Stimulated activated CD4-positive, alpha-beta T cell treated with anti-CD3 and anti-CD28 coated beads, Interleukin-15, amount 100 ng/mL, for 1 hour (primary cell): Measurements from ENCODE around the gene HDAC10.
A peak's percentile ranks its signal among the peaks of the same experiment; 100 is the strongest.

Source experiments
- DNase-seq, 2 donors: peaks; one replicate each; pipeline ENCODE4 v3.0.0-alpha.2; 2020; ENCODE audit warnings: low read depth in 1 of 2, low spot score in 1 of 2

Gene HDAC10

DNA sequence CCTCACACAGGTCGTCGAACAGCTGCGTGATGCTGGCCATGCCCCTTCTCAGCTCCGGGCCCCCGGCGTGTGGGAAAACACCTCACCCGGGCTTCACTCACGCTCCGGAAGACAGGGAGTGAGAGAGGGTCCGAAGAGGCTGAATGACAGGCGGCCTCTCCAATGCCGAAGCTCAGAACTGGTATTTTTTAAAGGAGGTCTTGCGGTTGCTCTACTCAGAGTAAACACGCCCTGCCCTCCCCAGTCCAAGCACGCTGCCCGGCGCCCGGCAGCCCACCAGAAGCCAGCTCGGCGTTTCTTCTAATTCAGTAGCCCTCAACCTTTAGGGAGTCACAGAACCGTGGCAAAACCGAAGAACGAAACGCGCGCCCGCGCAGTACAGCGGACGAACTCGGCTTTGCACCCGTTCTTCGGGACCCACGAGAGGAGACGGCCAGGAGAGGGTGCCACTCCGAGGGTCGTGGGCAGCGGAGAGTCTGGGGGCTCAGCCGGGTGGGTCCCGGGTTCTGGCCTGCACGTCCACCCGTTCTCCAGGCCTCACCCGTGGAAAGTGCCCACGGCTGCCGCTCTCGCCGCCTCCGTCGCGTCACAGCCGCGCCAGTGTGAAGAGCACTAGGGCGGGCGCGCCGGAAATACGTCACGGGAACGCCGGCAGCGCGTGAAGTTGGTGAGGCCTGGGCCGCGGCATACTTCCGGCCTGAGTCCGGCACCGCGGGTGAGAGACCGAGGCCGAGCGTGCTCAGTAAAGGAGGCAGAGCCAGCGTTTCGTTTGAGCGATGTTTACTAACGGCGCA is 6.4 kb downstream of the HDAC10 start, which contains the start of gene TUBGCP6:
TSS of gene TUBGCP6 (minus strand) at position 604 of the 794 bp plus-strand sequence. CDS start at position 40, 564 bp downstream.
- peak; percentile 77 to 86 for DNase-seq

DNA sequence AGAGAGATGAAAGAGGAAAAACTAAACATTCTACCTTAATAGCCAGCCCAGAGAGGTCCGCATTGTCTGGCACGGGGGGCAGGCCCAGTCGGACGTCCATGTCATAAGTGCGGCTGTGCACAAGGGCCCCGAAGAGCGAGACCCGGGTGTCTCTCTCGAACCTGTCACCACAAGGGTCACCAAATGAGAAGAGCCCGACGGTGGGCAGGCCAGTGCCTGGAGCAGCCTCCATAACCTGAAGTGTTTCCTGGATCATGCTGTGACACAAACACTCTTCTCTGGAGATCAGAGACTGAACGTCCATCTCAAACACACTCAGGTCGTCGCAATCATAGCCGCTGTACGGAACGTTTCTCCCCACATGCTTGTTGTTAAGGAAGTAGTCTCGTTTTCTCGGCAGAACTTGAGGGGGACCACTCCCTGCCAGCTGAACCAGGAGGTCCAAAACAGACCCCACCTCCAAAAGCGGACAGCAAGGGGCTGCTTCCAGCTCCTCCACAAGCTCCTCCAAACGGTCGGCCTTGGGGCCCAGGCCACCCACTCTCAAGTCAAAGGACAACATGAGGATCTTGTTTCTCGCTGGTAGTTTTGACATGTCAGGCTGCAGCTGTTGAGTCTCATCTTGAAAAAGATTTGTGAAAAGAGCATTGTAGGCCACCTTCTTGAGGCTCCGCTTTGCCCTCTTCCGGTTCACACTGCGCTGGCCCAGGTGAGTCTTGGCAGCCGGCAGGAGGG is 7.2 kb downstream of the HDAC10 start:
- no peak for DNase-seq

DNA sequence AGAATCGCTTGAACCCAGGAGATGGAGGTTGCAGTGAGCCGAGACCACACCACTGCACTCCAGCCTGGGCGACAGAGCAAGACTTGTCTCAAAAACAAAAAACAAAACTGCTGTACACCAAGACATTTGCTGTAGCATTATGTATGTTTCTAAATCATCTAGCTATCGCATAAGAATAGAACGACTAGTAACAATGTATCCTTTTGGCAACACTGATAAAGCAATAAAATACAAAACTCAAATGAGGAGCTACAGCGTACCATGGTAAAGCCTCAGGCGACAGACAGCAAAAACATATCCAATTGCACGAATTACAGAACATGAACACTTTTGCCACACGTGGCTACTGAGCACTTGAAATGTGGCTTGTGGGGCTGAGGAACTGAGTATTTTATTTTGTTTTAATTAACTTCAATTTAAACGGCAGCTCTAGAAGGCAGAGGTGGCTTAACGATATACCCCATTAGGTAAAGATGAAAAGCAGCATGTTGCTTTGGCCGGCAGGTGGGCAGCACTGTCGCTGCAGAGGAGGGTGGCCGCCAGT is 8.6 kb downstream of the HDAC10 start:
- DNase-seq, result no peak

DNA sequence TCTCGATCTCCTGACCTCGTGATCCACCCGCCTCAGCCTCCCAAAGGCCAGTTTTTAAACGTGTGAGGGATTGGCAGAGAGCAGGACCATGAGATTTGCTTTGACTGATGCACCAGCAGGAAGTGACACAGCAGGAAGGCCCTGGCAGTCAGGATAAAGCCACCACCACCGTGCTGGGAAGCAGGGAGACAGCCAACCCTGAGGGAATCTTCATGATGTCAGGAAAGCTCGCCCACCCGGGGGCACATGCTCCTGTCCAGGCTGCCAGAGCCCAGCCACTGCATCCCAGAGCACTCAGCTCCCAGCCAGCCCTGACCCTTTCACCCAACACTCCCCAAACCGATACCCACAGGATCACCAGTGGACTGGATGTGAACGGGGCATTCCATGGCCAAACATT is 12.3 kb downstream of the HDAC10 start:
- DNase-seq, result no peak

DNA sequence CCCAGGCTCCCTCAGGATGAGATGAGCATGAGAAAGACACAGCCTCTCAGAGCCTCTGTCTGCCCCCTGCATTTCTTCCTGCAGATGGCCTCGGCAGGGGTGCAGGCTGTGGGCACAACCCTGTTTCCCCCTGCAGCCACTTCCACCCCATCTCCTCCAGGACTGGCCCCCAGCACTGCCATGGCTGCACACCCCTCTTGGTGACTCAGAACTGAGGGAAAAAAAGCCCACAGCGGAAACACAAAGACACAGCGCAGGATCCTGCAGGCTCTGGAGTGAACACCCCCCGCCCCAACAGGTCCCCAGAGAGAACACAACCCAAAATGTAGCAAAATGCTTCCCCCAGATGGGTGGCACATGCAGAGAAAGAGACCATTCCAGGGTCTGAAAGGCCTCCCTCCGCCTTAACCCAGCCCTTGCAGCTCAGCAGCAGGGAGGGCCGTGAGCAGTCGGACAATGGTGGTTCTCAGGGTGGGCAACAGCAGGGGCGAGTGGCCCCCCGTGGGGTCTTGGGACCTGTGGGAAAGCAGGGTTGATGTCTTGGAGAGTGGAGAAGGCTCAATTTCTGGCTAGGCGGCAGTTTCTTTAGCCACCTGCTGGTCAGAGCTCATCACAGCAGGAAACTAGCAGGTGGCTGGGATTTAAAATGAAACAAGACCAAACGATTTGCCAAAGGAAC is 14.2 kb downstream of the HDAC10 start:
- DNase-seq, result no peak

DNA sequence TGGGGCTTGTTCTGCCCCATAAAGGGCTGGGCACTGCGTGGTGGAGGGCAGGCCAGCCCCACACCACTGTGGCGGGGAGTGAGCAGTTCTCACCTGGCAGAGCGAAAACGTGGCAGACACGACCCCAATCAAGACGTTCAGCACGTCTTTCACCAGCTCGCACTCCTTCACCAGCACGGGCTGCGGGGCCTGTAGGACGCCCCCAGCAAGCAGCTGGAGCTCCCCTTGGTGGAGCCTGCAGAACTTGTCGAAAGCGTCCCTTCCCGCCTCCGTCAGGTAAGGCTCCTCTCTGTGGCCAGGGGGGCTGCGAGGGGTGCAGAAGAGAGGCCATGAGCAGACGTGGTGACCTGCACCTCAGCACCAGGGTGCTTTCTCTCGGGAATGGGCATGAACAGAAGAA is 17.8 kb downstream of the HDAC10 start:
- no peak for DNase-seq

DNA sequence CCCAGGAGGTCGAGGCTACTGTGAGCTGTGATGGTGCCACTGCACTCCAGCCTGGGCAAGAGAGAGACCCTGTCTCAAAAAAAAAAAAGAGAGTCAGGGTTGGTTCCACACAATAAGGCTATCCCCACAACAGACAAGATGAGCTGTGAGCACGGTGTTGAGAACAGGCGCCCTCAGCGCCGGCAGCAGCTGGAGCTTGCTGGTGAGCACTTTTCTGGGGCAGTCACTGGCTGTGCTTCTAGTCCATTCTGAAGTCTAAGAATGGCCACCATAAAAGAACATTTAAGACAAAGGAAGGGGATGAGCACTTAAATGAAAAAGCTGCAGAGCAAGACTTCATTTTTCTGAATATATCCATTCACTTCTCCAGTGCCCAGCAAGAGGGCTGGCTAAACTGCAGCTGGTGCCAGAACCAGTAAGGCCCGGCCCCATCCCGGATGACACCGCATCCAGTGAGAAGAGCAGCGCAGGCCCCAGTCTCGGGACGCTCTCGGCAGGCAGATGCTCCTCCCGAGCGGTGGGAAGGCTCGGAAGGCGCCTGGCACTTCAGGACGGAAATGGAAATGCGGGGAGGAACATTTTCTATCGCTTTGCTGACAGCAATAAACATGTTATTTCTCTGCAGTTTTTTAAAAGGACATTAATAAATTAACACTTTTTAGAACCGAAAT is 18.4 kb downstream of the HDAC10 start:
- DNase-seq, result no peak

DNA sequence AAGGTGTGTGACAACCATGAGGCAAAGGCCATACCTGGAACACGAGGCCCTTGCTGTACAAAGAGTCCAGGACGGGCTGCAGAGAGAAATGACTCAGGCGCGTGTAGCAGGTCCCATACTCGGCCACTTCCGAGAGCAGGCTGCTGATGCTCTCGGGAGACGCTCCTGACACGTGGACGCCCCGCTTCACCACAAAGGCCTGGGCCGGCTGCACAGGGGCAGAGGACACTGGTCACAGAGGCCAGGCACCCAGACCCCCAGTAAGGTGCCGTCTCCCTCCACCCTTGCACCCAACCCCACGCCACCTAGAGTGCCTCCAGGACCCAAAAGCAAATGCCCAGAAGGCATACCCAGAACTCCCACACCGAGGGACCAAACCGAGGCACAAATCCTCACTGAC is 21.7 kb downstream of the HDAC10 start:
- DNase-seq, result no peak

DNA sequence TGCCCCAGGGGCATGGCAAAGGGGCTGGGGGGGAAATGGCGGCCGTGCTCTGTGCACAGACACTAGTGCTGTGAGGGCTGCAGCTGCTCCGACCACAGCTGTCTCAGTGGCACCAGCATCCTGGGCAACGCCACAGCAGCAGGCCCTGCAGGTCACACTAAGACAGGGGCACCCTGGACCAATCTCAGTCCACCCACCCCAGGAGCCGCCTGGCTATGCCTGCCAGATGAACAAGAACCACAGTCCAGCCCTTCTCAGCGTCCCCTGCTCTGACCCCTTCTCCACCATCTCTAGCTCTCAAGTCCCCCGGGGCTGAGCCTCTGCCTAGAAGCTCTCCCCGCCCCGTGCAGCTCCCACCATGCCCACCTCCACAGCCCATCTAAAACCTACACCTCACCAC is 22.7 kb downstream of the HDAC10 start:
- DNase-seq, result no peak

DNA sequence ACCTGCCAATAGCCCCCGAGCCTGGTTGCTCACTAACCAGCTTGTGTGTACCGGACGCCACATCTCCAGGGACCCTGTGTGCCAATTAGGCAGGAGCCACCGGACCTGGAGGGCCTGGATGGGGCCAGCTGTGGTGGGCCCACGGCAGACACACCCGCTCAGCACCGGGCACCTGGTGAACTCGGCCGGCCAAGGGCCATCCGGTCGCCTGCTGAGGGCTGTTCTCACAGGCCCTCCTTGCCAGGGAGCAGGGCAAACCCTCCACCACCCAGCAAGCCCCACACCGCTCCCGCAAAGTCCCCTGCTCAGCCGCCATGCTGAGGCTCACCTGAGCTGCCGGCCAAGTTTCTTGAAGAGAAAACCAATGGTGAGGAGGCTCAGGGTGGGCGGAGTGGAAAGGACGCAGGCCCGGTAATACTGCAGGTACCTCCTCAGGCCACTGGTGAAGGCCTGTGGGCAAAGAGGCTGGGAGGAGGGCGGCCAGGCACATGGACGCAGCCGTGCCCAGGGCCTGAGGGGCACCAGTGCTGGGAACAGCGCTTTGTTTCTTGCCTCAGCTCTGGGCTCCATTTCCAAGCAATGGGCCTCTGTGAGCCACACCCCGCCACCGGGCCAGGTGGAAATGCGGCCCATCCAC is 23.4 kb downstream of the HDAC10 start:
- no peak for DNase-seq

DNA sequence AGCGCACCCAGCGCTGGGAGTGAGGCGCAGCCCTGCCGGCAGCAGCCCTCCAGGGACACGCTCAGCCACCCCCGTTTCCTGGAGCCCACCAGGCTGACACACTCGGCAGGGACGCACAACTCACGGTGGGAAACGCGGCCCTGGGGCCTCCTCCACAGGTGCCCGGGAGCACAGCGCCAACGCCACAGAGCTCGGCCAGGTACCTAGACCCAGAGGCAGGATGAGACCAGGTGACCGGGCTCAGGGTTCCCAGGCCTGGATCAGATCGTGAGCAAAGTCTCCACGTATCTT is 24.2 kb downstream of the HDAC10 start:
- DNase-seq, result no peak

DNA sequence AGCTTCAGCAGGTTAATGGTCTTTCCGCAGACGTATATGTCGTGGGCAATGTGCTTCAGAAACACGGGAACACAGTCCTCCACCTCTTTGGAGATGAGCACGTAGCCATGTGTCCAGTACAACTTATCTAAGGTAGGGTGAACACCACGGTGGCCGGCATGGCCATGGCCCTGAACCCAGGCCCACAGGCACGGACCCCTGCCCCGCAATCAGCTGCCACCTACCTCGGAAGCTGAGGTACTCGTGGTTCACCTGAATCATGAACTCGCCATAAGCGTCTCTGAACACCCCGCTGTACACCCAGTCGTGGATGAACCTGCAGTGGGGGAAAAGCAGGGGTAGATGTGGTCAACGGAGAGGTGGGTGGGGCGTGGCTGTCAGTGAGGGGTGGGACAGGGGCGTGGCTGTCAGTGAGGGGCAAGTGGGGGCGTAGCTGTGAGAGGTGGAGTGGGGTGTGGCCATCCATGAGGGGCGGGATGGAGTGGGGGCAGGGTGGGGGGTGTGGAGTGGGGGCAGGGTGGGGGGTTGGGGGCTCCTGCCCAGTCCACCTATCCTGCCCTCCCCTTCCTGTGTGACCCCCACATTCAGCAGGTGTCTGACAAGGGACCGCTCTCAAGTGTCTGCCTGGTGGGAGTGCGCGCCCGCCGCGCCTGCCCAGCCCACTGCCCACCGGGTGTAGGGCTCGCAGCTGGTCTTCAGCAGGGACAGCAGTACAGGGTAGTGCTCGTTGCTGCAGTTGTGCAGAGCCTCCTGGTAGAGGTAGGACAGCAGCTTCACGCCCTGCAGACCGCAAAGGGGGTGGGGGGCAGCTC is 24.8 kb downstream of the HDAC10 start:
- no peak for DNase-seq

DNA sequence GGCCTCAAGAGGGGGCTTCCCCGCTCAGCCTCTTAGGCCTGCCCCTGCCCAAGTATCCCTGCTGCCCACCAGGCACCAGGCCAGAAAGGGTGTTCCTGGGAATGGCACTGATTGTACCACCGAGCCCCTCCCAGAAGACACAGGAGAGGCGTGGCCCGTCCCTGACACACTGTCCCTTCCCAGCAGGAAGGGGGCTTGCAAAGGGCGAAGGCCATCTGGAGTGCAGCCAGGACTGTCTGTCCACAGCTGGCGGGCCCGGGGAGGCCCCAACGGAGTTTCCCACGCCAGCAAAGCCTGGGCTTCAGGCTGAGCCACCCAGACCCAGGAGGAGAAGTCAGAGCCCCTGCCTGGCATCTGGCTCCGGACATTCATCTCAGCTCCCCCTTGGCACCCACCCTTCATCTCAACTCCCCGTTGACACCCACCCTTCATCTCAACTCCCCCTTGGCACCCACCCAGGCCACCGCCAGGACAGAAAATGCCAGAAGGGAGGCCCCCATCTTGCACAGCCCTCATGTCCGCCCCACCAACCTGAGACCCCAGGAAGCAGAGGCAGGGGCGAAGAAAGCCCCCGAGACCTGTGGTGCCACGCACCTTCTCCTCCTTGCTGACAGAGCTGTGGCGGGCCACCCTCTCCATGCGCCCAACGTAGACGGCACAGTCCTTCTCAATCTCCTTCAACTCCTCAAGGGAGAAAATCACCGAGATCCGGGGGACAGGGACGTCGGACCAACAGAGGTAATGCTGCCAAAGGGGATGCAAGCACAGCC is 25.7 kb downstream of the HDAC10 start:
- no peak for DNase-seq

DNA sequence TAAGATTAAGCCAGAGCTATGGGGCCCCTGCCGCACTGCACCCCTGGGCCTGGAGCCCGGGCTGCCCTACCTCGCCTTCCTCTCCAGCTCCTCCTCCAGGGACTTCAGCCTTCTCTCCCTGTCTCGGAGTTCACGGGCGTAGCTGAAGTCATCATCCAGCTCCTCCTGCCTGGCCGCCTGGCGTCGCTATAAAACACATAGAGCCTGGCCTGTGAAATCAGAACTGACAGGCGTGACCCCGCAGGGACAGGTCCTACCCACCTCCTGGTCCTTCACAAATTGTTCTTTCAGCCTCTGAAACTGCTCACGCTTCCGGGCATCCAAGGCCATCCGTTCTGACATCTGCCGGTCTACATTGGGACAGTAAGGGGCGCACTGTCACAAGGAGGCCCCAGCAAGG is 27.0 kb downstream of the HDAC10 start:
- DNase-seq, result no peak

DNA sequence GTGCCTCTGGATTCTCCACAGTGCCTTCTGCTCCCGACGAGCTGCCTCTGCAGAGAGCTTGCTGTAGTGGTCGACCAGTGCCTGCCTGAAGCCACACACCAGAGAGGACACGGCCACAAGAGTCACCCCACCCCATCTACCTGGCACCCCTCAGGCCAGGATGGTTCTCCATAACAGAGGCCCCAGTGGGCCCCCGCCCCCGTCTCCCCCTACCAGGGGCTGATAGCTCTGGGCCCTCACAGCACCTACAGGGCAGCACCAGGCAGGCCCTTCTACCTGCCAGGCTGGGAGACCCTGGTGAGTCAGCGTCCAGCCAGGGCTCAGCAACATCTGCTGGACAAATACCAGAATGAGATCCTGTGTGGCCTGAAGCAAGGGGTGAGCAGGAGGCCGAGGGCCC is 28.6 kb downstream of the HDAC10 start:
- no peak for DNase-seq

DNA sequence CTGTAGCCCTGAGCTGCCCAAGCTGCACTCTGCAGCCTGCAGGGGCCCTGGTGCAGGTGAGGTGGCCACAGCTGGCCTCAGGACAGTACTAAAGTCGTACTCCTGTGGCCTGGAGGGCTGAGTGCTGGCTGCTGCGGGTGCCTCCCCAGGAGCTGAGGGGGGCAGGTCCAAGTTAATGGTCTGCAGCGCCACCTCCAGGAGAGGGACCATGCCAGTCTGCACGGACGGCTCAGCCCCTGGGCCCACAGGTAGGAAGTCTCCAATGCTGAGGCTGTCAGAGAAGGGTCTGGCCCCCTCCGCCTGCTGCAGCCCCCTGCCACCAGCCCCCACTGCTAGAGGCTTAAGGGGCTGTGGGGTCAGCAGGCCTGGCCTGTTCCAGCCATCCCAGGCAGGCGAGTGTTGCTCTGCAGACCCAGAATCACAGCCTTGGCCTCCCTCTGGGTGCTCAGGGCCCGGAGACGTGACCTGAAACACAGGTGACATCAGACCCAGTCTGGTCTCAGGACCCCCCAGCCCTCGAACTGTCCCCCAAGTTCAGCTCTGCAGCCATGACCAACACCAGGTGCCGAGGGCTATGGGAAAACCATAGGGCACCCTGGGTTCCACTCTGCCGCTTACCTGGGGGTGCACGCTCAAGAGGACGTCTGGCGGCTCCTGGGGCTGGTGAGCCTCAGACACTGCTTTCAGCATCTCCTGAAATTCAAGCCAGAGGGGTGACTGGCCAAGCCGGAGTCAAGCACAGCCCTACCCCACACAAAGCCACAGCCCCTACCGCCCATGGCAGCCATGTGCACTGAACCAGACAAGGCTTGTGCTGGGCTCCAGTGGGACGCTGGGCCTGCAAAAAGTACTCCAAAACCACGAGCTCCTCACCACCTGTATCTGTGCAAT is 29.4 kb downstream of the HDAC10 start:
- DNase-seq, result no peak

DNA sequence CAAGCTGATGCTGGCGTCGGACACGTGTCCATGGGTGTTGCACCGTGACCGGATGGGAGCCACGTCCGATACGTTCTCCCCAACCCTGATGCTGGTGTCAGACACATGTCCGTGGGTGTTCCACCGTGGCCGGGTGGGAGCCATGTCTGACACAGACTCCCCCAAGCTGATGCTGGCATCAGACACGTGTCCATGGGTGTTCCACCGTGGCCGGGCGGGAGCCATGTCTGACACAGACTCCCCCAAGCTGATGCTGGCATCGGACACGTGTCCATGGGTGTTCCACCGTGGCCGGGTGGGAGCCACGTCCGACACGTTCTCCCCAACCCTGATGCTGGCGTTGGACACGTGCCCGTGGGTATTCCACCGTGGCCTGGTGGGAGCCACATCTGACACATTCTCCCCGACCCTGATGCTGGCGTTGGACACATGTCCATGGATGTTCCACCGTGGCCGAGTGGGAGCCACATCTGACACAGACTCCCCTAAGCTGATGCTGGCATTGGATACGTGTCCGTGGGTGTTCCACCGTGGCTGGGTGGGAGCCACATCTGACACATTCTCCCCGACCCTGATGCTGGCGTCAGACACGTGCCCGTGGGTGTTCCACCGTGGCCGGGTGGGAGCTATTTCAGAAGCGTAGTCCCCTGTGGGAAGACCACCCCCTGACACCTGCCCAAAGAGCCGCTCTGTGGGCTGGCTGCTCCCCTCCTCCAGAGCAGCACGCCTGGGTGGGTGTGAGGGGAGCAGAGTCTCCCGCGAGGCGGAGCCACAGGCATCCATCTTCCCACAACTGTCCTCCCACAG is 30.3 kb downstream of the HDAC10 start:
- no peak for DNase-seq
